DND-41 (cell line): ENCODE measurements around the gene FBXO8.

Experiments
- EZH2 ChIP-seq: IDR thresholded peaks from 3 replicates; pipeline ENCODE4 v1.6.1; 2012; ENCODE audit warnings: borderline replicate concordance, low read depth, mild to moderate bottlenecking, moderate library complexity, low read length, inconsistent platforms; ENCODE audit not compliant: severe bottlenecking
- TF ChIP-seq, protein P1 (sequence below): IDR thresholded peaks from 2 replicates; pipeline ENCODE4 v1.5.1; 2012; ENCODE audit warnings: borderline replicate concordance, low read length, moderate library complexity, mild to moderate bottlenecking; ENCODE audit not compliant: poor library complexity, severe bottlenecking; ENCODE audit errors: extremely low read depth

GRCh38 chr4:174266416-174266815 is 17.1 kb downstream of the FBXO8 start:
- TF ChIP-seq, protein P1, sequence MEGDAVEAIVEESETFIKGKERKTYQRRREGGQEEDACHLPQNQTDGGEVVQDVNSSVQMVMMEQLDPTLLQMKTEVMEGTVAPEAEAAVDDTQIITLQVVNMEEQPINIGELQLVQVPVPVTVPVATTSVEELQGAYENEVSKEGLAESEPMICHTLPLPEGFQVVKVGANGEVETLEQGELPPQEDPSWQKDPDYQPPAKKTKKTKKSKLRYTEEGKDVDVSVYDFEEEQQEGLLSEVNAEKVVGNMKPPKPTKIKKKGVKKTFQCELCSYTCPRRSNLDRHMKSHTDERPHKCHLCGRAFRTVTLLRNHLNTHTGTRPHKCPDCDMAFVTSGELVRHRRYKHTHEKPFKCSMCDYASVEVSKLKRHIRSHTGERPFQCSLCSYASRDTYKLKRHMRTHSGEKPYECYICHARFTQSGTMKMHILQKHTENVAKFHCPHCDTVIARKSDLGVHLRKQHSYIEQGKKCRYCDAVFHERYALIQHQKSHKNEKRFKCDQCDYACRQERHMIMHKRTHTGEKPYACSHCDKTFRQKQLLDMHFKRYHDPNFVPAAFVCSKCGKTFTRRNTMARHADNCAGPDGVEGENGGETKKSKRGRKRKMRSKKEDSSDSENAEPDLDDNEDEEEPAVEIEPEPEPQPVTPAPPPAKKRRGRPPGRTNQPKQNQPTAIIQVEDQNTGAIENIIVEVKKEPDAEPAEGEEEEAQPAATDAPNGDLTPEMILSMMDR: no peak
- no peak for TF ChIP-seq EZH2
